GM12878 (cell line): ENCODE results near the gene DPP3. TPM values are rescaled to one million over a fixed set of nuclear protein-coding genes. Genes with fewer than 3 reads are reported as not detected.

Source experiments
- ATAC-seq: fragments of 200-7000 bp; cut with Tn5 transposase; 3 replicates; pipeline ENCODE4 v1.9.1; 2020; ENCODE audit warnings: mild to moderate bottlenecking, moderate library complexity
- BruUV-seq: library from RNA; stranded (reverse); fragments of 400-500 nt; replicated peaks from 2 replicates; lab custom pipeline; 2021; lab: Mats Ljungman, UMichigan
- CTCF ChIA-PET: fragments of 300-600 bp; sonication (Branson Sonifier 250); formaldehyde crosslinking; extraction: SDS; loops from one replicate; lab custom pipeline; 2021; ENCODE audit warnings: inconsistent platforms; lab: Yijun Ruan, JAX
- POLR2A ChIA-PET: fragments of 350-600 bp; formaldehyde crosslinking; extraction: SDS; loops from one replicate; lab custom pipeline; 2021; ENCODE audit warnings: inconsistent platforms; lab: Charles Lee
- RAD21 ChIA-PET: fragments of 300-600 bp; sonication (Branson Sonifier 250); formaldehyde crosslinking; loops from one replicate; lab custom pipeline; 2023; ENCODE audit warnings: antibody characterized with exemption; ENCODE audit not compliant: unreplicated experiment; lab: Charles Lee
- SMC1A ChIA-PET: fragments of 300-600 bp; sonication (Branson Sonifier 250); formaldehyde crosslinking; loops from one replicate; lab custom pipeline; 2023; ENCODE audit not compliant: unreplicated experiment, uncharacterized antibody; lab: Charles Lee
- DNase-seq: peaks from one replicate; pipeline ENCODE4 v3.0.0-alpha.2; 2011; ENCODE audit warnings: low read depth, low spot score
- FAIRE-seq: peaks from 3 replicates; lab custom pipeline; 2011; peaks lifted over from hg19 to GRCh38; lab: Jason Lieb, UNC
- H2AFZ ChIP-seq: 2 replicates; pipeline ENCODE4 v1.6.0; 2011; ENCODE audit warnings: low read depth, low read length, control low read depth; ENCODE audit not compliant: control insufficient read depth
- H3K27ac ChIP-seq: 2 replicates; pipeline ENCODE4 v1.5.1; 2011; ENCODE audit warnings: control low read depth; ENCODE audit not compliant: control insufficient read depth, insufficient read depth
- H3K27me3 ChIP-seq, 2 experiments: replicated peaks in 1 of 2; 2 replicates each; pipeline versions ENCODE4 v1.6.0 to v1.6.1; 2011; ENCODE audit warnings: low read length in 1 of 2; ENCODE audit not compliant: control insufficient read depth in 2 of 2, insufficient read depth in 2 of 2
- H3K36me3 ChIP-seq, 2 experiments: 2 replicates each; pipeline ENCODE4 v1.5.1; 2011; ENCODE audit warnings: low read length in 1 of 2; ENCODE audit not compliant: control insufficient read depth in 2 of 2, insufficient read depth in 2 of 2
- H3K4me1 ChIP-seq: 2 replicates; pipeline ENCODE4 v1.6.1; 2011; ENCODE audit warnings: mild to moderate bottlenecking, low read length, moderate library complexity, mixed read lengths; ENCODE audit not compliant: control insufficient read depth, insufficient read depth
- H3K4me2 ChIP-seq: 2 replicates; pipeline ENCODE4 v1.6.0; 2011; ENCODE audit warnings: control low read depth; ENCODE audit not compliant: control insufficient read depth, insufficient read depth
- H3K4me3 ChIP-seq: fragments of 200-600 bp; sonication (generic); 2 replicates; pipeline ENCODE4 v1.5.1; 2016
- H3K79me2 ChIP-seq: 2 replicates; pipeline ENCODE4 v1.6.0; 2011; ENCODE audit warnings: low read length; ENCODE audit not compliant: control insufficient read depth, insufficient read depth
- H3K9ac ChIP-seq: 2 replicates; pipeline ENCODE4 v1.8.0; 2011; ENCODE audit warnings: low read length, control low read depth, mixed read lengths; ENCODE audit not compliant: control insufficient read depth, insufficient read depth
- H3K9me3 ChIP-seq: replicated peaks from 3 replicates; pipeline ENCODE4 v1.5.1; 2011; ENCODE audit warnings: mild to moderate bottlenecking, low read length; ENCODE audit not compliant: control insufficient read depth, insufficient read depth
- H4K20me1 ChIP-seq: 2 replicates; pipeline ENCODE4 v1.6.0; 2011; ENCODE audit not compliant: control insufficient read depth, insufficient read depth
- BHLHE40 ChIP-seq, 2 experiments: fragments of 450-650 bp in 1 of 2; IDR thresholded peaks; 2 replicates each; pipeline ENCODE4 v1.6.1; 2011 to 2017; ENCODE audit warnings: low read depth in 2 of 2, borderline replicate concordance in 1 of 2, improper control_type of control experiment in 1 of 2, low read length in 1 of 2, mild to moderate bottlenecking in 1 of 2
- CHD2 ChIP-seq: IDR thresholded peaks from 2 replicates; pipeline ENCODE4 v1.6.1; 2011; ENCODE audit warnings: low read depth, low read length, improper control_type of control experiment, borderline replicate concordance
- IKZF1 ChIP-seq: fragments of 450-650 bp; conservative IDR thresholded peaks from 2 replicates; pipeline ENCODE4 v1.6.1; 2017; ENCODE audit warnings: antibody characterized with exemption, mild to moderate bottlenecking
- PAX8 ChIP-seq: fragments of 450-650 bp; IDR thresholded peaks from 2 replicates; pipeline ENCODE4 v1.6.1; 2017; ENCODE audit warnings: mild to moderate bottlenecking, moderate library complexity
- WGBS: methylation state at CpG from one replicate; pipeline ENCODE4 v1.1.6; 2016; ENCODE audit warnings: low lambda C conversion rate; ENCODE audit not compliant: insufficient replicate concordance, insufficient coverage; ENCODE audit errors: missing lambda C conversion rate; 5-methylcytosine and 5-hydroxymethylcytosine counted together
- in situ Hi-C: fragments of 300-500 bp; cut with MboI; formaldehyde crosslinking; loops from 9 replicates; pipeline ENCODE4 v1.14.3; 2018; ENCODE audit warnings: mixed read lengths
- intact Hi-C: fragments of 100-400 bp; cut with micrococcal nuclease; formaldehyde crosslinking; loops from one replicate; pipeline ENCODE4 v1.14.2; 2022; ENCODE audit not compliant: unreplicated experiment
- polyA plus RNA-seq, 11 experiments: library from polyadenylated mRNA; depleted of rRNA in 4 of 11; unstranded in 6 of 11; stranded (reverse) in 5 of 11; fragments of >200 nt; fragmentation: Nextera tagmentation in 4 of 11; fragmentation: Illumina TruSeq in 1 of 11; extraction: Ambion mirVana in 4 of 11; extraction: Trizol in 1 of 11; gene quantifications; 1 replicate in 1 of 11; 2 replicates in 10 of 11; pipeline versions ENCODE4 v1.2.1 to v1.2.3, GENCODE V29; 2011 to 2016; ENCODE audit warnings: inconsistent platforms in 2 of 11, missing spikeins in 2 of 11, low read depth in 1 of 11
- total RNA-seq, 4 experiments: library from RNA; depleted of rRNA in 3 of 4; stranded (reverse); fragments of >200 nt in 3 of 4; fragmentation: Illumina TruSeq in 1 of 4; extraction: Trizol in 1 of 4; gene quantifications; 2 replicates each; pipeline versions ENCODE4 v1.2.1 to v1.2.3, GENCODE V29; 2013 to 2021
- TF ChIP-seq, protein P1 (sequence below): IDR thresholded peaks from 2 replicates; pipeline ENCODE4 v1.6.1; 2011; ENCODE audit warnings: low read depth, mild to moderate bottlenecking, low read length, moderate library complexity, borderline replicate concordance; ENCODE audit errors: extremely low read depth
- TF ChIP-seq, protein P2 (sequence below): fragments of 450-650 bp; IDR thresholded peaks from 2 replicates; pipeline ENCODE4 v1.6.1; 2016; ENCODE audit warnings: mild to moderate bottlenecking, moderate library complexity, borderline replicate concordance
- TF ChIP-seq, protein P3 (sequence below): IDR thresholded peaks from 2 replicates; pipeline ENCODE4 v1.6.1; 2012; ENCODE audit warnings: mild to moderate bottlenecking, low read depth, low read length
- TF ChIP-seq, protein P4 (sequence below): IDR thresholded peaks from 2 replicates; pipeline ENCODE4 v1.6.1; 2012; ENCODE audit warnings: low read depth, low read length, improper control_type of control experiment

DPP3 gene
- total and polyA plus RNA-seq, 10 of the 15 experiments (the other 5 are each of a cell fraction or from before 2014, with no cell fraction given) = 6.0 to 117 (median 78.1) TPM

DNA sequence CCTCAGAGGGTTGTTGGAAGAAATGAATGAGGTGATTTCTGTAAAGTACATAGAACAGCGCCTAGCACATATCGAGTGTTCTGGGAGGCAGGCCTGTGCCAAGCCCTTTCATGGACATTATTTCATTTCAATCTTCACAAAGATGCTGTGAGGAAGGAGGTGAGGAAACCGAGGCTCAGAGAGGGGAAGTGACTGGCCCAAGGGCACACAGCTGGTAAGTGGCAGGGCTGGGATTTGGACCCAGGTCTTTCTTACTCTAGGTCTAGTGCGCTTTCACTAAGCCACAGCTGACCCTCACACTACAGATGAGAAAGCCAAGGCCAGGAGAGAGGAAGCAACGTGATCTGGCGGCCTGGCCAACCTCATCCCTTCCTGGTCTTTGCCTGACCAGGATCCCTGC lies 11.5 kb upstream of the DPP3 start:
- no peak for FAIRE-seq
- intact Hi-C loops = no loop called here

More for the DNA sequence above, 11.5 kb upstream of the DPP3 start:
- peaks cover 14% of the 10 kb centered on the region for H3K4me1 ChIP-seq
- in situ Hi-C loops = no loop called here
- RAD21 ChIA-PET = interaction anchor here (1.2 to 1.6 kb wide), 2 partner anchors 12 to 30 kb away, joined by 4 read pairs; partner anchors contain the start of genes DPP3 and MRPL11
- H2AFZ ChIP-seq = no peak overlapping the region
- no peak overlapping the region for H3K27ac ChIP-seq
- SMC1A ChIA-PET = no interaction called here
- H3K4me2 ChIP-seq = no peak overlapping the region
- H3K4me3 ChIP-seq = no peak overlapping the region
- DNase-seq = no peak
- no peak overlapping the region for H3K9ac ChIP-seq
- CTCF ChIA-PET = interaction anchor here (0.9 to 3.0 kb wide), 3 partner anchors 10 to 210 kb away, joined by 4 to 26 read pairs (median 7); partner anchors contain the start of gene DPP3
- H3K36me3 ChIP-seq = no peaks in the 10 kb centered on the region
- no peaks in the 10 kb centered on the region for H3K79me2 ChIP-seq
- ATAC-seq = no peak
- 71% methylated on average over 6 of the region's 6 CpGs for WGBS
- POLR2A ChIA-PET = interaction anchor here (0.6 kb wide), 1 partner anchor 331 kb away, joined by 3 read pairs; no protein-coding TSS in a partner anchor
- no peaks in the 10 kb centered on the region for H4K20me1 ChIP-seq
- H3K27me3 ChIP-seq = no peaks in the 10 kb centered on the region
- no TSS peak for BruUV-seq
- no peak for TF ChIP-seq IKZF1
- TF ChIP-seq, protein P1, sequence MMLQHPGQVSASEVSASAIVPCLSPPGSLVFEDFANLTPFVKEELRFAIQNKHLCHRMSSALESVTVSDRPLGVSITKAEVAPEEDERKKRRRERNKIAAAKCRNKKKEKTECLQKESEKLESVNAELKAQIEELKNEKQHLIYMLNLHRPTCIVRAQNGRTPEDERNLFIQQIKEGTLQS = no peak
- TF ChIP-seq CHD2 = no peak
- no peak for TF ChIP-seq BHLHE40 (IDR thresholded peaks at IDR 0.05; ENCODE audit: borderline replicate concordance in 1 of 2, low read depth in 2 of 2, low read length in 1 of 2)
- TF ChIP-seq, protein P2, sequence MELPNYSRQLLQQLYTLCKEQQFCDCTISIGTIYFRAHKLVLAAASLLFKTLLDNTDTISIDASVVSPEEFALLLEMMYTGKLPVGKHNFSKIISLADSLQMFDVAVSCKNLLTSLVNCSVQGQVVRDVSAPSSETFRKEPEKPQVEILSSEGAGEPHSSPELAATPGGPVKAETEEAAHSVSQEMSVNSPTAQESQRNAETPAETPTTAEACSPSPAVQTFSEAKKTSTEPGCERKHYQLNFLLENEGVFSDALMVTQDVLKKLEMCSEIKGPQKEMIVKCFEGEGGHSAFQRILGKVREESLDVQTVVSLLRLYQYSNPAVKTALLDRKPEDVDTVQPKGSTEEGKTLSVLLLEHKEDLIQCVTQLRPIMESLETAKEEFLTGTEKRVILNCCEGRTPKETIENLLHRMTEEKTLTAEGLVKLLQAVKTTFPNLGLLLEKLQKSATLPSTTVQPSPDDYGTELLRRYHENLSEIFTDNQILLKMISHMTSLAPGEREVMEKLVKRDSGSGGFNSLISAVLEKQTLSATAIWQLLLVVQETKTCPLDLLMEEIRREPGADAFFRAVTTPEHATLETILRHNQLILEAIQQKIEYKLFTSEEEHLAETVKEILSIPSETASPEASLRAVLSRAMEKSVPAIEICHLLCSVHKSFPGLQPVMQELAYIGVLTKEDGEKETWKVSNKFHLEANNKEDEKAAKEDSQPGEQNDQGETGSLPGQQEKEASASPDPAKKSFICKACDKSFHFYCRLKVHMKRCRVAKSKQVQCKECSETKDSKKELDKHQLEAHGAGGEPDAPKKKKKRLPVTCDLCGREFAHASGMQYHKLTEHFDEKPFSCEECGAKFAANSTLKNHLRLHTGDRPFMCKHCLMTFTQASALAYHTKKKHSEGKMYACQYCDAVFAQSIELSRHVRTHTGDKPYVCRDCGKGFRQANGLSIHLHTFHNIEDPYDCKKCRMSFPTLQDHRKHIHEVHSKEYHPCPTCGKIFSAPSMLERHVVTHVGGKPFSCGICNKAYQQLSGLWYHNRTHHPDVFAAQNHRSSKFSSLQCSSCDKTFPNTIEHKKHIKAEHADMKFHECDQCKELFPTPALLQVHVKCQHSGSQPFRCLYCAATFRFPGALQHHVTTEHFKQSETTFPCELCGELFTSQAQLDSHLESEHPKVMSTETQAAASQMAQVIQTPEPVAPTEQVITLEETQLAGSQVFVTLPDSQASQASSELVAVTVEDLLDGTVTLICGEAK = no peak
- TF ChIP-seq, protein P3, sequence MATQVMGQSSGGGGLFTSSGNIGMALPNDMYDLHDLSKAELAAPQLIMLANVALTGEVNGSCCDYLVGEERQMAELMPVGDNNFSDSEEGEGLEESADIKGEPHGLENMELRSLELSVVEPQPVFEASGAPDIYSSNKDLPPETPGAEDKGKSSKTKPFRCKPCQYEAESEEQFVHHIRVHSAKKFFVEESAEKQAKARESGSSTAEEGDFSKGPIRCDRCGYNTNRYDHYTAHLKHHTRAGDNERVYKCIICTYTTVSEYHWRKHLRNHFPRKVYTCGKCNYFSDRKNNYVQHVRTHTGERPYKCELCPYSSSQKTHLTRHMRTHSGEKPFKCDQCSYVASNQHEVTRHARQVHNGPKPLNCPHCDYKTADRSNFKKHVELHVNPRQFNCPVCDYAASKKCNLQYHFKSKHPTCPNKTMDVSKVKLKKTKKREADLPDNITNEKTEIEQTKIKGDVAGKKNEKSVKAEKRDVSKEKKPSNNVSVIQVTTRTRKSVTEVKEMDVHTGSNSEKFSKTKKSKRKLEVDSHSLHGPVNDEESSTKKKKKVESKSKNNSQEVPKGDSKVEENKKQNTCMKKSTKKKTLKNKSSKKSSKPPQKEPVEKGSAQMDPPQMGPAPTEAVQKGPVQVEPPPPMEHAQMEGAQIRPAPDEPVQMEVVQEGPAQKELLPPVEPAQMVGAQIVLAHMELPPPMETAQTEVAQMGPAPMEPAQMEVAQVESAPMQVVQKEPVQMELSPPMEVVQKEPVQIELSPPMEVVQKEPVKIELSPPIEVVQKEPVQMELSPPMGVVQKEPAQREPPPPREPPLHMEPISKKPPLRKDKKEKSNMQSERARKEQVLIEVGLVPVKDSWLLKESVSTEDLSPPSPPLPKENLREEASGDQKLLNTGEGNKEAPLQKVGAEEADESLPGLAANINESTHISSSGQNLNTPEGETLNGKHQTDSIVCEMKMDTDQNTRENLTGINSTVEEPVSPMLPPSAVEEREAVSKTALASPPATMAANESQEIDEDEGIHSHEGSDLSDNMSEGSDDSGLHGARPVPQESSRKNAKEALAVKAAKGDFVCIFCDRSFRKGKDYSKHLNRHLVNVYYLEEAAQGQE = no peak
- TF ChIP-seq, protein P4, sequence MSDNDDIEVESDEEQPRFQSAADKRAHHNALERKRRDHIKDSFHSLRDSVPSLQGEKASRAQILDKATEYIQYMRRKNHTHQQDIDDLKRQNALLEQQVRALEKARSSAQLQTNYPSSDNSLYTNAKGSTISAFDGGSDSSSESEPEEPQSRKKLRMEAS = no peak
- no peak for TF ChIP-seq PAX8
- no peaks in the 10 kb centered on the region for H3K9me3 ChIP-seq
